NOMO-1 treated with DMSO at 0.1 percent for 48 hours (cell line): ENCODE data around the gene DEF6.

Source experiments
- DNase-seq: peaks from one replicate; lab custom pipeline; 2025; ENCODE audit not compliant: unreplicated experiment; lab: John Stamatoyannopoulos, UW

DEF6 gene

DNA sequence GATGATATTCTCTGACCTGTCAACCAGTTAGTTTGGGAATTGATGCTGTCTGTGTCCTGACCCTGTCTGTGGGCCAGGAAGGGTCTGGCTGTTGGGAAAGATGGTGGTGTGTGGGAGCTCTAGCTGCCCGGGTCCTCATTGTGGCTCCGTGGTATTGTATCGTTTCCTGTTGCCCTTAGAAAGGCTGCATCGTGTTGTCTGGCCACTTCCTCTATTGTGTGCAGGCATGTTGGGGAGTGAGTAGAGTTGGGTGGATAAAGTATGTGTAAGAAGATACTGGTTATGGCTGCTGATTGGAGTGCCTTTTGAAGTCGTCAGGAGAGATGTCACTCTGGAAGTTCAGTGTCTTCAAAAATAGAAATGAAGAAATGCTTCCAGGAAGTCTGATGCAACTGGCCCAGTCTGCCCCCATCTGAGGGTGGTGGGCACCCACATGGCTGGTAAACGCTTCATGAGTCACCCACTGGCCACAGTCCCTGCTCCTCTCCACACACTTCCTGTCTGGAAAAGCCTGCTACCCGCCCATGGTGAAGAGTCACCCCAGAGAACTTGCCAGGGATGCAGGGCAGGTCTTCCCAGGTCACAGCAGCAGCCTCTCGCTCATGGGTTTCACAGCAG, 72.6 kb downstream of the DEF6 start:
- DNase-seq: peak; percentile 99

DNA sequence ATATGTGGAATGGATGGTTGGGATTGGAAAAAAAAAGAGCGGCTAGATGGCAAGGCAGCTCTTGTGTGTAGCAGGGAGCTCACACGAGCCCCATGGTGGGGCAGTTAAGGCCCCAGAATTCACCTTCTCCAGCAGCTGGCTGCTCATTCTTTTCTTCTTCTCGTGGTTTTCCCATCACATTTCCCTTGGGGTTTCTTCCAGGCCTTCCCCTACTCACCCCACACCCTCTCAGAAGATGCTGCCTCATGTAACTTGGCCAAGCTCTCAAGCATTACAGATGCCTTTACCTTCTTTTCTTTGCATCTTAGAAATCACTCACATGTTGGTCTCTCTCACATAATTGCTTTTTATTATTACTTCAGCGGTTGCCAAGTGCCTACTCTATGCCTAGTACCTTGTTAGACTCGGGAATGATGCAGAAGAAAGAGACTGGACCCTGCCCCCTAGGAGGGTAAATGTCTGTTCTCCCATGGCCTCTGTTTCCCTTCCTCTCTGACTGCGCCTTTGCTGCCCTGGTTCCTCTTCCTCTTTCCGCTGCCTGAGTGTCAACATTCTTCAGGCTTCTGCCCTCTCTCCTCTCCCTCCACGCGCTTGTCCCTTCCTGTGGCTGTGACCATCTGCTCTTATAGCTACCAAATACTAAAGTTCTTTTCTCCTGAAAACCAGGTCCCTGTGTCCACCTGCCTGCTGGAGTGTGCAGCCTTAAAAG, 73.3 kb downstream of the DEF6 start:
- peak; percentile 87 for DNase-seq
